B cell (primary cell): Measurements from ENCODE around the gene KDM1B. TPM values are rescaled to one million over a fixed set of nuclear protein-coding genes. Genes with fewer than 3 reads are reported as not detected.

ENCODE experiments used
- ATAC-seq: fragments of 200-7000 bp; cut with Tn5 transposase; one replicate; pipeline ENCODE4 v1.10.0; 2021; ENCODE audit warnings: low read depth, mild to moderate bottlenecking, moderate number of reproducible peaks, moderate library complexity
- CTCF ChIA-PET: fragments of 350-600 bp; sonication (Branson Sonifier 250); formaldehyde crosslinking; loops from one replicate; lab custom pipeline; 2021; ENCODE audit warnings: antibody characterized with exemption, inconsistent platforms; lab: Charles Lee
- POLR2A ChIA-PET: fragments of 350-600 bp; sonication (Branson Sonifier 250); formaldehyde crosslinking; loops from one replicate; lab custom pipeline; 2021; ENCODE audit warnings: antibody characterized with exemption; lab: Charles Lee
- DNase-seq: peaks from one replicate; pipeline ENCODE4 v3.0.0; 2013
- H2AFZ ChIP-seq: 2 replicates; pipeline ENCODE4 v1.6.1; 2012; ENCODE audit warnings: mild to moderate bottlenecking, low read depth, low read length; ENCODE audit not compliant: insufficient read depth, poor library complexity, severe bottlenecking
- H3K27ac ChIP-seq, 2 donors: 1 replicate in 1 of 2; 2 replicates in 1 of 2; pipeline ENCODE4 v1.5.1; 2012 to 2013; ENCODE audit warnings: low read length in 2 of 2, mild to moderate bottlenecking in 2 of 2, moderate library complexity in 1 of 2
- H3K27me3 ChIP-seq, 4 experiments: fragments of 200-600 bp in 1 of 4; sonication (generic) in 1 of 4; replicated peaks in 1 of 4; 1 replicate in 2 of 4; 2 replicates in 2 of 4; pipeline versions ENCODE4 v1.6.1 to v1.7.0; 2013 to 2016; ENCODE audit warnings: low read length in 3 of 4, mild to moderate bottlenecking in 2 of 4, mixed read lengths in 1 of 4, moderate library complexity in 1 of 4; ENCODE audit not compliant: insufficient read depth in 4 of 4, control insufficient read depth in 3 of 4; ENCODE audit errors: control extremely low read depth in 1 of 4
- H3K36me3 ChIP-seq, 2 experiments: replicated peaks in 1 of 2; 1 replicate in 1 of 2; 2 replicates in 1 of 2; pipeline versions ENCODE4 v1.6.1 to v1.7.1; 2013; ENCODE audit warnings: low read length in 1 of 2; ENCODE audit not compliant: insufficient read depth in 2 of 2, control insufficient read depth in 1 of 2; ENCODE audit errors: control extremely low read depth in 1 of 2, extremely low read depth in 1 of 2
- H3K4me1 ChIP-seq, 2 donors: fragments of 200-600 bp in 1 of 2; sonication (generic) in 1 of 2; 1 replicate in 1 of 2; 2 replicates in 1 of 2; pipeline versions ENCODE4 v1.5.1 to v1.6.1; 2013 to 2017; ENCODE audit warnings: low read length in 2 of 2; ENCODE audit not compliant: control insufficient read depth in 2 of 2, insufficient read depth in 2 of 2
- H3K4me2 ChIP-seq: replicated peaks from 2 replicates; pipeline ENCODE3; 2012; ENCODE audit warnings: mild to moderate bottlenecking, low read depth, low read length; ENCODE audit not compliant: poor library complexity, severe bottlenecking
- H3K4me3 ChIP-seq, 5 experiments: fragments of 200-600 bp in 1 of 5; sonication (generic) in 1 of 5; 1 replicate in 3 of 5; 2 replicates in 2 of 5; pipeline versions ENCODE4 v1.5.1 to v1.7.0; 2011 to 2016; ENCODE audit warnings: low read length in 4 of 5, mild to moderate bottlenecking in 4 of 5, low read depth in 2 of 5, control low read depth in 1 of 5, moderate library complexity in 1 of 5; ENCODE audit not compliant: insufficient read depth in 1 of 5; ENCODE audit errors: control extremely low read depth in 1 of 5, extremely low read depth in 1 of 5
- H3K79me2 ChIP-seq: fragments of 200-600 bp; sonication (generic); one replicate; pipeline ENCODE4 v1.6.0; 2016; ENCODE audit warnings: low read length; ENCODE audit not compliant: control insufficient read depth, insufficient read depth
- H3K9ac ChIP-seq: fragments of 200-600 bp; sonication (generic); 2 replicates; pipeline ENCODE4 v1.6.1; 2017; ENCODE audit warnings: mild to moderate bottlenecking, low read length, moderate library complexity
- H3K9me3 ChIP-seq, 3 donors: one replicate each; pipeline versions ENCODE4 v1.6.1 to v1.7.1; 2013; ENCODE audit warnings: low read length in 2 of 3; ENCODE audit not compliant: control insufficient read depth in 2 of 3, insufficient read depth in 1 of 3; ENCODE audit errors: control extremely low read depth in 1 of 3
- H4K20me1 ChIP-seq: 2 replicates; pipeline ENCODE4 v1.6.0; 2012; ENCODE audit warnings: mild to moderate bottlenecking, low read length; ENCODE audit not compliant: insufficient read depth, control insufficient read depth, poor library complexity, severe bottlenecking
- H3K27ac Mint-ChIP-seq: one replicate; pipeline ENCODE4 v1.8.0; 2021; ENCODE audit warnings: mixed read lengths
- H3K27me3 Mint-ChIP-seq: one replicate; pipeline ENCODE4 v1.8.0; 2021; ENCODE audit warnings: mixed read lengths
- H3K4me1 Mint-ChIP-seq: one replicate; pipeline ENCODE4 v1.8.0; 2021; ENCODE audit warnings: mixed read lengths
- H3K4me3 Mint-ChIP-seq: one replicate; pipeline ENCODE4 v1.8.0; 2021; ENCODE audit warnings: mixed read lengths
- H3K9me3 Mint-ChIP-seq: one replicate; pipeline ENCODE4 v1.8.0; 2022; ENCODE audit warnings: mixed read lengths; ENCODE audit not compliant: insufficient read depth
- CTCF ChIP-seq: fragments of 200-600 bp; IDR thresholded peaks from one replicate; pipeline ENCODE4 v1.8.0; 2022; ENCODE audit warnings: antibody characterized with exemption, mild to moderate bottlenecking
- EZH2 ChIP-seq: IDR thresholded peaks from 2 replicates; pipeline ENCODE4 v1.6.1; 2012; ENCODE audit warnings: borderline replicate concordance, low read depth, mild to moderate bottlenecking, moderate library complexity, low read length; ENCODE audit not compliant: insufficient read depth, poor library complexity, severe bottlenecking
- WGBS: methylation state at CpG from one replicate; pipeline ENCODE4 v1.1.5; 2013; ENCODE audit warnings: missing lambda C conversion rate; ENCODE audit not compliant: insufficient coverage; 5-methylcytosine and 5-hydroxymethylcytosine counted together
- intact Hi-C: fragments of 100-400 bp; cut with micrococcal nuclease; formaldehyde crosslinking; loops from one replicate; pipeline ENCODE4 v1.10.0; 2022
- polyA plus RNA-seq: library from polyadenylated mRNA; depleted of rRNA; stranded (reverse); fragments of >200 nt; gene quantifications from 2 replicates; pipeline ENCODE4 v1.2.3, GENCODE V29; 2012
- total RNA-seq, 2 donors: library from RNA; stranded (reverse); fragments of 120-200 nt in 1 of 2; gene quantifications; 1 replicate in 1 of 2; 2 replicates in 1 of 2; pipeline versions ENCODE4 v1.2.3 to v1.2.4, GENCODE V29; 2013 to 2022

The KDM1B gene
- total and polyA plus RNA-seq, 2 donors (not counting 1 experiment from before 2014, with no cell fraction given), result 10.9 to 16.0 TPM

- no peaks in the 10 kb centered on the region for H3K9me3 Mint-ChIP-seq
- Histone ChIP-seq H3K79me2 (peaks cover 21% of the 10 kb centered on the region), H2AFZ (peak within 1 kb of the TSS; percentile 86), H3K27ac (peak within 1 kb of the TSS; percentile 83 to 87), H3K27me3 (no peaks in the 10 kb centered on the region), H4K20me1 (no peaks in the 10 kb centered on the region), H3K4me1 (peaks cover 25 to 29% of the 10 kb centered on the region in 2 donors), H3K9me3 (no peaks in the 10 kb centered on the region), H3K36me3 (peaks cover 0 to under 1% of the 10 kb centered on the region in 2 experiments), H3K9ac (peak within 1 kb of the TSS; percentile 93), H3K4me2 (peak within 1 kb of the TSS; percentile 99), H3K4me3 (peak within 1 kb of the TSS; percentile 75 to 99 (median 89))
- H3K27ac Mint-ChIP-seq, result peak within 1 kb of the TSS; percentile 98
- TF ChIP-seq CTCF (no peak), EZH2 (no peak)
- CTCF ChIA-PET, result interaction anchor here (0.9 to 2.0 kb wide), 2 partner anchors 9 to 33 kb away, joined by 3 to 10 read pairs; partner anchors contain the start of gene NHLRC1
- ATAC-seq (no peak), DNase-seq (no peak)
- intact Hi-C loops, result loop anchor here (1.0 to 5.0 kb wide), 4 partner anchors 32 to 247 kb away; partner anchors contain the start of genes NHLRC1 and RNF144B
- peaks cover 24% of the 10 kb centered on the region for H3K4me1 Mint-ChIP-seq
- 0% methylated on average over 30 of the region's 34 CpGs for WGBS
- POLR2A ChIA-PET, result interaction anchor here (0.5 kb wide), 1 partner anchor 25 kb away, joined by 4 read pairs; no protein-coding TSS in a partner anchor
- peak within 1 kb of the TSS; percentile 99 for H3K4me3 Mint-ChIP-seq
- H3K27me3 Mint-ChIP-seq, result no peaks in the 10 kb centered on the region
Measured at GRCh38 chr6:18154507-18155149, 594 bp upstream of the KDM1B start, which contains the start of gene TPMT. TSS of gene TPMT (minus strand) at chr6:18155077. CDS start at chr6:18149127, 5,950 bp downstream.
